Osteoblast (primary cell): ENCODE measurements around the gene XDH. TPM values are rescaled to one million over a fixed set of nuclear protein-coding genes. Genes with fewer than 3 reads are reported as not detected.

Experiments
- DNase-seq: peaks from one replicate; pipeline ENCODE4 v3.0.0; 2011; ENCODE audit warnings: low spot score, mixed read lengths; ENCODE audit not compliant: insufficient read length; ENCODE audit errors: missing footprints
- H2AFZ ChIP-seq: 2 replicates; pipeline ENCODE4 v1.6.0; 2011; ENCODE audit warnings: mild to moderate bottlenecking, low read length
- H3K27ac ChIP-seq: 2 replicates; pipeline ENCODE4 v1.5.1; 2011; ENCODE audit warnings: mild to moderate bottlenecking, low read depth, low read length, moderate library complexity
- H3K27me3 ChIP-seq: 2 replicates; pipeline ENCODE4 v1.6.0; 2012; ENCODE audit warnings: mild to moderate bottlenecking, control low read depth, inconsistent platforms, low read length, moderate library complexity; ENCODE audit not compliant: insufficient read depth
- H3K36me3 ChIP-seq: 2 replicates; pipeline ENCODE4 v1.5.1; 2011; ENCODE audit warnings: mild to moderate bottlenecking, low read length, control low read depth, moderate library complexity; ENCODE audit not compliant: insufficient read depth
- H3K4me1 ChIP-seq: 2 replicates; pipeline ENCODE4 v1.5.1; 2011; ENCODE audit warnings: mild to moderate bottlenecking, low read length, control low read depth, moderate library complexity; ENCODE audit not compliant: insufficient read depth
- H3K4me2 ChIP-seq: 2 replicates; pipeline ENCODE4 v1.6.0; 2011; ENCODE audit warnings: mild to moderate bottlenecking, low read length; ENCODE audit not compliant: insufficient read depth
- H3K4me3 ChIP-seq: fragments of 200-600 bp; sonication (generic); 3 replicates; pipeline ENCODE4 v1.5.1; 2012; ENCODE audit warnings: mild to moderate bottlenecking, low read length, inconsistent platforms; ENCODE audit not compliant: insufficient read depth
- H3K79me2 ChIP-seq: 2 replicates; pipeline ENCODE4 v1.6.0; 2012; ENCODE audit warnings: mild to moderate bottlenecking, low read length, control low read depth, inconsistent platforms; ENCODE audit not compliant: insufficient read depth
- H3K9me3 ChIP-seq: 2 replicates; pipeline ENCODE4 v1.5.1; 2011; ENCODE audit warnings: low read depth, low read length, control low read depth
- H4K20me1 ChIP-seq: 2 replicates; pipeline ENCODE4 v1.6.0; 2012; ENCODE audit warnings: mild to moderate bottlenecking, low read length, control low read depth; ENCODE audit not compliant: insufficient read depth
- CTCF ChIP-seq: IDR thresholded peaks from 2 replicates; pipeline ENCODE4 v1.5.1; 2011; ENCODE audit warnings: mild to moderate bottlenecking, low read depth, low read length, moderate library complexity; ENCODE audit errors: extremely low read depth
- total RNA-seq: library from RNA; depleted of rRNA; stranded (reverse); fragments of >200 nt; gene quantifications from 2 replicates; pipeline ENCODE4 v1.2.3, GENCODE V29; 2012

Gene XDH
- total RNA-seq, 1 donor, result under 0.01 TPM

DNA sequence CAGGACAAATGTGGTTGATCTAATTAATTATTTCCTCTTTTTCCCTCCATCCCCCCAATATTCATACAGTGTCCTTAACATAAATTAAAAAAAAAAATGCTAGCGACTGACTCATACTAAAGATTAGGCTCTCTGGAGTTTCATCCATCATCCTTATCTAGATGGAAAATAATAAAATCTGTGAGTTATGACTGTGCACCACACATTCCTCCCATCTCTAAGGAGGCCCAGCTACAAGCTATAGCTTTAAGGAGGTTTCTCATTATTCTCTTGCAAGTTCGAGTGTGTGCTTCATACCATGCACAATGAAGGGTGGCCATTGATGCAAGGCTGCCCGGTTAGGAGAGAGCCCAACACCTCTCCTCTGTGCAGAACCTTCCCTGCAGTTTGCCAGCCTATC, 77.3 kb downstream of the XDH start:
- peaks cover 41% of the 10 kb centered on the region for H3K4me1 ChIP-seq
- H3K4me3 ChIP-seq, result peak overlapping the region; percentile 20
- peak overlapping the region; percentile 61 for H3K27ac ChIP-seq
- no peak for TF ChIP-seq CTCF
- no peaks in the 10 kb centered on the region for H3K79me2 ChIP-seq
- no peaks in the 10 kb centered on the region for H4K20me1 ChIP-seq
- DNase-seq, result peak; percentile 78
- H3K9me3 ChIP-seq, result no peaks in the 10 kb centered on the region
- no peaks in the 10 kb centered on the region for H3K27me3 ChIP-seq
- H3K4me2 ChIP-seq, result peak overlapping the region; percentile 25
- no peaks in the 10 kb centered on the region for H3K36me3 ChIP-seq
- H2AFZ ChIP-seq, result no peak overlapping the region

- Histone ChIP-seq H3K27ac (peak overlapping the region; percentile 57), H3K9me3 (no peaks in the 10 kb centered on the region), H3K4me1 (peaks cover 41% of the 10 kb centered on the region), H2AFZ (peak overlapping the region; percentile 23), H3K4me3 (no peak overlapping the region), H3K36me3 (no peaks in the 10 kb centered on the region), H3K4me2 (peak overlapping the region; percentile 37), H3K79me2 (no peaks in the 10 kb centered on the region), H3K27me3 (peaks cover 8% of the 10 kb centered on the region), H4K20me1 (no peaks in the 10 kb centered on the region)
- TF ChIP-seq CTCF, result no peak
- no peak for DNase-seq
Observed at GRCh38 chr2:31335921-31336585, 78.5 kb downstream of the XDH start.

- H3K4me3 ChIP-seq, result no peak overlapping the region
- no peak overlapping the region for H3K27ac ChIP-seq
- H3K4me1 ChIP-seq, result peaks cover 41% of the 10 kb centered on the region
- no peaks in the 10 kb centered on the region for H4K20me1 ChIP-seq
- no peak for DNase-seq
- H3K27me3 ChIP-seq, result peaks cover 14% of the 10 kb centered on the region
- H3K9me3 ChIP-seq, result no peaks in the 10 kb centered on the region
- H3K79me2 ChIP-seq, result no peaks in the 10 kb centered on the region
- no peak overlapping the region for H2AFZ ChIP-seq
- no peak for TF ChIP-seq CTCF
- no peak overlapping the region for H3K4me2 ChIP-seq
- no peaks in the 10 kb centered on the region for H3K36me3 ChIP-seq
Observed at GRCh38 chr2:31334311-31335026, 80.1 kb downstream of the XDH start.

GRCh38 chr2:31333527-31334183, 80.9 kb downstream of the XDH start:
- Histone ChIP-seq H3K36me3 (no peaks in the 10 kb centered on the region), H3K4me1 (peaks cover 41% of the 10 kb centered on the region), H3K9me3 (no peaks in the 10 kb centered on the region), H2AFZ (no peak overlapping the region), H4K20me1 (no peaks in the 10 kb centered on the region), H3K4me3 (no peak overlapping the region), H3K79me2 (no peaks in the 10 kb centered on the region), H3K27ac (no peak overlapping the region), H3K27me3 (peaks cover 15% of the 10 kb centered on the region), H3K4me2 (no peak overlapping the region)
- TF ChIP-seq CTCF, result peak; percentile 99
- DNase-seq, result peak; percentile 82
